Loucy (cell line): ENCODE data around the gene CPPED1.
"Not testable (repeated sequence)": the region's sequence is repeated elsewhere in the genome, so short reads cannot be mapped to it uniquely, and the experiment has no call there.

Experiments
- H2AFZ ChIP-seq: fragments of 200-600 bp; sonication (generic); 2 replicates; pipeline ENCODE4 v1.6.0; 2016; ENCODE audit warnings: antibody characterized with exemption, mild to moderate bottlenecking, low read length, moderate library complexity
- H3F3A ChIP-seq: fragments of 200-600 bp; 2 replicates; pipeline ENCODE4 v1.6.0; 2016; ENCODE audit warnings: antibody characterized with exemption, low read depth, mild to moderate bottlenecking
- H3K27me3 ChIP-seq: fragments of 200-600 bp; sonication (generic); 2 replicates; pipeline ENCODE4 v1.6.1; 2014; ENCODE audit warnings: low read length, mild to moderate bottlenecking; ENCODE audit not compliant: insufficient read depth, poor library complexity, severe bottlenecking
- H3K36me3 ChIP-seq: fragments of 200-600 bp; sonication (generic); 2 replicates; pipeline ENCODE4 v1.6.1; 2016; ENCODE audit warnings: low read length; ENCODE audit not compliant: insufficient read depth
- H3K4me1 ChIP-seq: fragments of 200-600 bp; sonication (generic); 2 replicates; pipeline ENCODE4 v1.5.1; 2014; ENCODE audit warnings: low read length, mild to moderate bottlenecking; ENCODE audit not compliant: insufficient read depth, poor library complexity, severe bottlenecking
- H3K4me2 ChIP-seq: fragments of 200-600 bp; sonication (generic); 2 replicates; pipeline ENCODE4 v1.6.0; 2014; ENCODE audit warnings: antibody characterized with exemption, low read length, low read depth, mild to moderate bottlenecking; ENCODE audit not compliant: poor library complexity, severe bottlenecking
- H3K4me3 ChIP-seq: fragments of 200-600 bp; sonication (generic); 2 replicates; pipeline ENCODE4 v1.5.1; 2014; ENCODE audit warnings: low read length, mild to moderate bottlenecking, mixed read lengths; ENCODE audit not compliant: poor library complexity, severe bottlenecking
- H3K79me2 ChIP-seq: fragments of 200-600 bp; sonication (generic); 2 replicates; pipeline ENCODE4 v1.6.1; 2014; ENCODE audit warnings: low read length; ENCODE audit not compliant: insufficient read depth
- H3K9ac ChIP-seq: fragments of 200-600 bp; sonication (generic); 2 replicates; pipeline ENCODE4 v1.6.0; 2014; ENCODE audit warnings: mild to moderate bottlenecking, low read depth, low read length, moderate library complexity; ENCODE audit not compliant: poor library complexity, severe bottlenecking
- H3K9me2 ChIP-seq: fragments of 200-600 bp; sonication (generic); replicated peaks from 2 replicates; pipeline ENCODE4 v1.6.1; 2016; ENCODE audit warnings: low read depth, low read length, mixed read lengths
- H3K9me3 ChIP-seq: fragments of 200-600 bp; sonication (generic); 2 replicates; pipeline ENCODE4 v1.6.1; 2014; ENCODE audit warnings: mild to moderate bottlenecking, antibody characterized with exemption, low read length, low read depth; ENCODE audit not compliant: insufficient read depth
- H4K20me1 ChIP-seq: fragments of 200-600 bp; sonication (generic); 2 replicates; pipeline ENCODE4 v1.6.0; 2014; ENCODE audit warnings: antibody characterized with exemption, low read length, mild to moderate bottlenecking; ENCODE audit not compliant: insufficient read depth, poor library complexity, severe bottlenecking
- CTCF ChIP-seq: fragments of 200-600 bp; sonication (generic); conservative IDR thresholded peaks from 2 replicates; pipeline ENCODE4 v1.5.1; 2014; ENCODE audit warnings: mild to moderate bottlenecking, antibody characterized with exemption, low read length
- EZH2phosphoT487 ChIP-seq: fragments of 200-600 bp; IDR thresholded peaks from 2 replicates; pipeline ENCODE4 v1.6.1; 2018; ENCODE audit warnings: antibody characterized with exemption, mild to moderate bottlenecking, moderate library complexity, borderline replicate concordance

CPPED1 gene

GRCh38 chr16:12794486-12795387 lies 8.9 kb downstream of the CPPED1 start:
- TF ChIP-seq CTCF (no peak), EZH2phosphoT487 (no peak)
- H3K36me3 ChIP-seq = no peaks in the 10 kb centered on the region
- H3K9me3 ChIP-seq = no peaks in the 10 kb centered on the region
- H3K79me2 ChIP-seq = no peaks in the 10 kb centered on the region
- no peaks in the 10 kb centered on the region for H3K9me2 ChIP-seq
- H2AFZ ChIP-seq = no peak overlapping the region
- no peaks in the 10 kb centered on the region for H4K20me1 ChIP-seq
- no peak overlapping the region for H3K9ac ChIP-seq
- no peaks in the 10 kb centered on the region for H3K27me3 ChIP-seq
- no peaks in the 10 kb centered on the region for H3K4me1 ChIP-seq
- H3K4me3 ChIP-seq = no peak overlapping the region
- H3F3A ChIP-seq = no peaks in the 10 kb centered on the region
- H3K4me2 ChIP-seq = no peak overlapping the region

GRCh38 chr16:12793865-12794240 lies 9.8 kb downstream of the CPPED1 start:
- Histone ChIP-seq H3K79me2 (no peaks in the 10 kb centered on the region), H3K36me3 (no peaks in the 10 kb centered on the region), H3K9ac (no peak overlapping the region), H3K4me1 (no peaks in the 10 kb centered on the region), H3K27me3 (no peaks in the 10 kb centered on the region), H3K9me2 (no peaks in the 10 kb centered on the region), H2AFZ (no peak overlapping the region), H3K4me3 (no peak overlapping the region), H3F3A (no peaks in the 10 kb centered on the region), H3K4me2 (no peak overlapping the region), H3K9me3 (no peaks in the 10 kb centered on the region), H4K20me1 (no peaks in the 10 kb centered on the region)
- TF ChIP-seq EZH2phosphoT487 = no peak
- TF ChIP-seq CTCF = no peak

- Histone ChIP-seq H3K9ac (no peak overlapping the region), H3K9me2 (no peaks in the 10 kb centered on the region), H3K36me3 (no peaks in the 10 kb centered on the region), H3K4me1 (no peaks in the 10 kb centered on the region), H2AFZ (no peak overlapping the region), H4K20me1 (no peaks in the 10 kb centered on the region), H3F3A (no peaks in the 10 kb centered on the region), H3K4me2 (no peak overlapping the region), H3K27me3 (no peaks in the 10 kb centered on the region), H3K79me2 (no peaks in the 10 kb centered on the region), H3K9me3 (no peaks in the 10 kb centered on the region), H3K4me3 (no peak overlapping the region)
- TF ChIP-seq EZH2phosphoT487 (no peak), CTCF (no peak)
Observed at GRCh38 chr16:12793120-12793864, 10.4 kb downstream of the CPPED1 start.

- H3K36me3 ChIP-seq, H4K20me1 ChIP-seq, H3K4me3 ChIP-seq, H2AFZ ChIP-seq, H3K4me2 ChIP-seq, H3K9me3 ChIP-seq, H3K9ac ChIP-seq, H3F3A ChIP-seq, H3K4me1 ChIP-seq, H3K9me2 ChIP-seq, H3K27me3 ChIP-seq, H3K79me2 ChIP-seq: not testable (repeated sequence)
Observed at GRCh38 chr16:12792528-12792927, 11.2 kb downstream of the CPPED1 start.
